Measurements from ENCODE around the gene PDIA3.

- TF ChIP-seq CTCF (IDR thresholded peaks at IDR 0.05) (no peak), EZH2 (IDR thresholded peaks at IDR 0.05; ENCODE audit: borderline replicate concordance, insufficient read depth, low read depth, low read length, poor library complexity, severe bottlenecking) (no peak)
These were observed 54.3 kb downstream of the PDIA3 start, which contains the start of gene HYPK for GRCh38 chr15:43800286-43801141.
